Left lung (tissue), 10 donors: ENCODE measurements around the gene ACP3. TPM values are rescaled to one million over a fixed set of nuclear protein-coding genes. Genes with fewer than 3 reads are reported as not detected.
"Not testable (repeated sequence)": the region's sequence is repeated elsewhere in the genome, so short reads cannot be mapped to it uniquely, and the experiment has no call there.

ENCODE experiments used
- ATAC-seq: fragments of 200-7000 bp; cut with Tn5 transposase; one replicate; pipeline ENCODE4 v1.9.1; 2020; ENCODE audit warnings: moderate library complexity
- DNase-seq, 4 donors: peaks; one replicate each; pipeline ENCODE4 v3.0.0-alpha.2; 2013 to 2020
- H3K27ac ChIP-seq, 2 donors: fragments of 200-600 bp; sonication (generic) in 1 of 2; one replicate each; pipeline versions ENCODE4 v1.5.0 to v1.8.0; 2020 to 2021
- H3K27me3 ChIP-seq, 2 donors: fragments of 200-600 bp; sonication (generic) in 1 of 2; one replicate each; pipeline versions ENCODE4 v1.5.0 to v1.8.0; 2020 to 2021
- H3K36me3 ChIP-seq, 2 donors: fragments of 200-600 bp; sonication (generic) in 1 of 2; one replicate each; pipeline versions ENCODE4 v1.5.0 to v1.8.0; 2020 to 2021
- H3K4me1 ChIP-seq, 2 donors: fragments of 200-600 bp; one replicate each; pipeline ENCODE4 v1.8.0; 2021
- H3K4me3 ChIP-seq, 2 donors: fragments of 200-600 bp; sonication (generic) in 1 of 2; one replicate each; pipeline versions ENCODE4 v1.5.0 to v1.8.0; 2020 to 2021; ENCODE audit warnings: mild to moderate bottlenecking in 1 of 2
- H3K9me3 ChIP-seq, 2 donors: fragments of 200-600 bp; sonication (generic) in 1 of 2; one replicate each; pipeline versions ENCODE4 v1.5.0 to v1.8.0; 2020 to 2021
- CTCF ChIP-seq, 2 donors: fragments of 200-600 bp; sonication (generic) in 1 of 2; IDR thresholded peaks; one replicate each; pipeline versions ENCODE4 v1.5.0 to v1.8.0; 2021; ENCODE audit warnings: antibody characterized with exemption in 2 of 2
- intact Hi-C, 2 donors: fragments of 100-400 bp; cut with DNase I; formaldehyde crosslinking; loops; one replicate each; pipeline versions ENCODE4 v1.11.2 to v1.14.2; 2022
- polyA plus RNA-seq, 6 donors: library from polyadenylated mRNA; unstranded; fragments of 120-200 nt; gene quantifications; one replicate each; pipeline ENCODE4 v1.2.1, GENCODE V29; 2013; ENCODE audit not compliant: insufficient read length in 6 of 6
- total RNA-seq, 2 donors: library from RNA; stranded (reverse); fragmentation: NEBNext Ultra II Directional; extraction: Animal tissue kit (Norgen Biotek cat#: 25700); gene quantifications; one replicate each; pipeline ENCODE4 v1.2.1, GENCODE V29; 2021
- donor health status: DM: no; HTN: yes; CAD: no.
- donor health status: DM: no; HTN: no; CAD: no.

ACP3 gene
- total and polyA plus RNA-seq, 8 donors: 2.7 to 24.3 (median 4.6) TPM

- Histone ChIP-seq H3K27ac (no peak overlapping the region), H3K9me3 (no peaks in the 10 kb centered on the region), H3K27me3 (no peaks in the 10 kb centered on the region), H3K4me1 (no peaks in the 10 kb centered on the region), H3K36me3 (no peaks in the 10 kb centered on the region), H3K4me3 (no peak overlapping the region)
- intact Hi-C loops: no loop called here
- TF ChIP-seq CTCF (IDR thresholded peaks at IDR 0.05): no peak
- no peak for ATAC-seq
- DNase-seq: no peak
Measured at GRCh38 chr3:132380920-132381319, 63.7 kb downstream of the ACP3 start.

GRCh38 chr3:132381348-132381944 lies 64.2 kb downstream of the ACP3 start:
- H3K9me3 ChIP-seq: no peaks in the 10 kb centered on the region
- no peak for TF ChIP-seq CTCF (IDR thresholded peaks at IDR 0.05)
- no peak overlapping the region for H3K4me3 ChIP-seq
- DNase-seq (peak in 1 of 4 donors; percentile 63), ATAC-seq (no peak)
- no peaks in the 10 kb centered on the region for H3K27me3 ChIP-seq
- intact Hi-C loops: no loop called here
- no peaks in the 10 kb centered on the region for H3K4me1 ChIP-seq
- H3K36me3 ChIP-seq: no peaks in the 10 kb centered on the region
- H3K27ac ChIP-seq: no peak overlapping the region

- H3K4me1 ChIP-seq: no peaks in the 10 kb centered on the region
- no peaks in the 10 kb centered on the region for H3K27me3 ChIP-seq
- no peak for DNase-seq
- TF ChIP-seq CTCF (IDR thresholded peaks at IDR 0.05): no peak
- intact Hi-C loops: no loop called here
- no peak overlapping the region for H3K4me3 ChIP-seq
- H3K27ac ChIP-seq: no peak overlapping the region
- no peaks in the 10 kb centered on the region for H3K36me3 ChIP-seq
- ATAC-seq: no peak
- no peaks in the 10 kb centered on the region for H3K9me3 ChIP-seq
Measured at GRCh38 chr3:132382267-132382666, 65.1 kb downstream of the ACP3 start.

- H3K4me3 ChIP-seq: no peak overlapping the region
- H3K4me1 ChIP-seq: no peaks in the 10 kb centered on the region
- no peaks in the 10 kb centered on the region for H3K27me3 ChIP-seq
- intact Hi-C loops: no loop called here
- H3K36me3 ChIP-seq: no peaks in the 10 kb centered on the region
- H3K9me3 ChIP-seq: no peaks in the 10 kb centered on the region
- no peak for DNase-seq
- no peak for TF ChIP-seq CTCF (IDR thresholded peaks at IDR 0.05)
- ATAC-seq: no peak
- H3K27ac ChIP-seq: no peak overlapping the region
Measured at GRCh38 chr3:132382688-132383194, 65.5 kb downstream of the ACP3 start.

- no peaks in the 10 kb centered on the region for H3K36me3 ChIP-seq
- no peaks in the 10 kb centered on the region for H3K27me3 ChIP-seq
- H3K4me1 ChIP-seq: no peaks in the 10 kb centered on the region
- no peak overlapping the region for H3K4me3 ChIP-seq
- ATAC-seq (no peak), DNase-seq (no peak)
- H3K9me3 ChIP-seq: no peaks in the 10 kb centered on the region
- intact Hi-C loops: no loop called here
- H3K27ac ChIP-seq: no peak overlapping the region
- TF ChIP-seq CTCF (IDR thresholded peaks at IDR 0.05): no peak
Measured at GRCh38 chr3:132386259-132386658, 69.1 kb downstream of the ACP3 start.

- H3K27ac ChIP-seq, H3K4me1 ChIP-seq, H3K27me3 ChIP-seq, H3K9me3 ChIP-seq, ATAC-seq, DNase-seq, H3K4me3 ChIP-seq, intact Hi-C loops, H3K36me3 ChIP-seq: not testable (repeated sequence)
Measured at GRCh38 chr3:132392675-132393074, 75.5 kb downstream of the ACP3 start.
